Measurements from ENCODE around the gene AKAP17A. TPM values are rescaled to one million over a fixed set of nuclear protein-coding genes. Genes with fewer than 3 reads are reported as not detected.

The AKAP17A gene
- total RNA-seq, 1 donor from 2014 or later: 74.0 TPM

DNA sequence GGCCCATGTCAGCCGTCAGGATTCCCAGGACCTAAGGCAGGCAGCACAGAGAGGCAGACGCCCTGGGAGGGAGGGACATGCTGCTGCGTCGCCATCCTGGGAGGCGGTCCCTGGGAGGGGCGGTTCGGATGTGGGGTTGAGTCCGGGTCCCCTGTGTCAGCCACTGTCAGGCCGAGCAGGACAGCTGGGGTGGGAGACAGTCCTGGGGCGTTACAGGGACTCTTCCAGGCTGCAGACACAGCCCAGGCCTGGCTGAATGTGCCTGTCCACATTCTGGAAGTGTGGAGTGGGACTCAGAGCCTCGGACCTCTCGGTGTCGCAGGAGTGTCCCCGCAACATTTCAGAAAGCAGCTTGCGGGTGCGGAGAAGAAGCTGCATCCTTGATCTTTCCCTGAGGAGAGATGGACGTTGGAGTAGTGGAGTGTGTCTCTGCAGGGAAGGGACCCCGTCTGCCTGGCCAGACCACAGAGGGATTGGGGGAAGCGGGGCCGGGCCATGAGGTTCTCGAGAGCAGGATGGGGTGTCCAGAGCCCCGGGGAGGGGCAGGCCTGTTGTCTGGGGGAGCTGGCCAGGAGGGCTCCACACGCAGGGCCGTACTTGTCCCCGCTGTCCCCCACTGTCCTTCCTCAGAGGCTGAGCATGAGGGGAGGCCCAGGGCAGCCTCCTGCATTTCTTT is 6.1 kb downstream of the AKAP17A start:
- TF ChIP-seq, protein P1, sequence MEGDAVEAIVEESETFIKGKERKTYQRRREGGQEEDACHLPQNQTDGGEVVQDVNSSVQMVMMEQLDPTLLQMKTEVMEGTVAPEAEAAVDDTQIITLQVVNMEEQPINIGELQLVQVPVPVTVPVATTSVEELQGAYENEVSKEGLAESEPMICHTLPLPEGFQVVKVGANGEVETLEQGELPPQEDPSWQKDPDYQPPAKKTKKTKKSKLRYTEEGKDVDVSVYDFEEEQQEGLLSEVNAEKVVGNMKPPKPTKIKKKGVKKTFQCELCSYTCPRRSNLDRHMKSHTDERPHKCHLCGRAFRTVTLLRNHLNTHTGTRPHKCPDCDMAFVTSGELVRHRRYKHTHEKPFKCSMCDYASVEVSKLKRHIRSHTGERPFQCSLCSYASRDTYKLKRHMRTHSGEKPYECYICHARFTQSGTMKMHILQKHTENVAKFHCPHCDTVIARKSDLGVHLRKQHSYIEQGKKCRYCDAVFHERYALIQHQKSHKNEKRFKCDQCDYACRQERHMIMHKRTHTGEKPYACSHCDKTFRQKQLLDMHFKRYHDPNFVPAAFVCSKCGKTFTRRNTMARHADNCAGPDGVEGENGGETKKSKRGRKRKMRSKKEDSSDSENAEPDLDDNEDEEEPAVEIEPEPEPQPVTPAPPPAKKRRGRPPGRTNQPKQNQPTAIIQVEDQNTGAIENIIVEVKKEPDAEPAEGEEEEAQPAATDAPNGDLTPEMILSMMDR (IDR thresholded peaks at IDR 0.05): no peak
- H3K4me3 ChIP-seq: no peak overlapping the region
- intact Hi-C loops (cut with DNase I): no loop called here

DNA sequence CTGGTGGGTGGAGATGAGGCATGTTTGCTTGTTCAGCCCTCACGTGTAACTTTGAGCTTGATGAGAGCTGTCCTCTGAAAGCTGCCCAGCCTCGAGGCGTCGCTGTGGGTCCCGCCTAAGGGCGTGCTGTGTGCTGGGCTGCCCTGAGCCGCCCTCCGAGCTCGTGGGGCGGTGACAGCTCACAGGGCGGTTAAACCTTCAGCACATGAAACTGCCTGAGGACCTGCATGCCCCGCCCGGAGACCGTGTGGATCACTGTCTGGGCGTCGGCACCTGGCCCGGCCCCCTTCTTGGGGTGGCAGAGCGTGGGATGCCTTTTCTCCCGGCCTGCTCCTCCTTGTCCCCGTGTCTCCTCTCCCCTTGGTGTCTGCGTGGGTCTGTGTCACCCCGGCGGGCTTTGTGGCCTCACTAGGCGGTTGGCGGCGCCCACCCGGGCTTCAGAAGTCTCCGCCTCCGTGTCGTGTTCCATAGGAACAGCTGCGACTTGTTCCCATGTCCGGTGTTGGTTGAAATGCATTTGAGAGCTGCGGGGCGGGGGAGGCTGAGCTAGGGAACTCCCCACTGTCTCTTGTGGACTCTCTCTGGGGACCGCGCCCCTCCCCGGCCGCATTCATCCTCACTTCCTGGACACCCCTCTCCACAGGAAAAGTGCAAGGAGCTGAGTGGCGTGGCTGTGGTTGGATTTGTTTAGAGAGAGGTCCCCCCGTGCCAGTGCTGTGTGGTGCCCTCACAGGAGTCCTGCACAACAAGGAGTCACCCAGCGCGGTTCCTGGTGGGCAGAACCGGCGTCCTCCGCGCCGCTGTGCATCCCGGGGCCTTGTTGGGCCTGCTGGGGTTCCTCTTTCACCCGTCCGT is 6.8 kb downstream of the AKAP17A start:
- Histone ChIP-seq H3K27ac (no peak overlapping the region), H3K27me3 (no peaks in the 10 kb centered on the region), H3K4me1 (peaks cover 0 to 5% of the 10 kb centered on the region in 2 donors), H3K36me3 (peaks cover 91 to 97% of the 10 kb centered on the region in 2 donors), H3K4me3 (no peak overlapping the region), H3K9me3 (no peaks in the 10 kb centered on the region)
- no peak for DNase-seq (ENCODE audit: low spot score in 2 of 2)
- intact Hi-C loops (cut with DNase I): no loop called here
- TF ChIP-seq, protein P1 (IDR thresholded peaks at IDR 0.05): no peak

More for the DNA sequence above, 6.1 kb downstream of the AKAP17A start:
- Histone ChIP-seq H3K36me3 (peaks cover 85 to 91% of the 10 kb centered on the region in 2 donors), H3K9me3 (no peaks in the 10 kb centered on the region), H3K4me1 (peaks cover 0 to 9% of the 10 kb centered on the region in 2 donors), H3K27ac (no peak overlapping the region), H3K27me3 (no peaks in the 10 kb centered on the region)
- DNase-seq (ENCODE audit: low spot score in 2 of 2): no peak

DNA sequence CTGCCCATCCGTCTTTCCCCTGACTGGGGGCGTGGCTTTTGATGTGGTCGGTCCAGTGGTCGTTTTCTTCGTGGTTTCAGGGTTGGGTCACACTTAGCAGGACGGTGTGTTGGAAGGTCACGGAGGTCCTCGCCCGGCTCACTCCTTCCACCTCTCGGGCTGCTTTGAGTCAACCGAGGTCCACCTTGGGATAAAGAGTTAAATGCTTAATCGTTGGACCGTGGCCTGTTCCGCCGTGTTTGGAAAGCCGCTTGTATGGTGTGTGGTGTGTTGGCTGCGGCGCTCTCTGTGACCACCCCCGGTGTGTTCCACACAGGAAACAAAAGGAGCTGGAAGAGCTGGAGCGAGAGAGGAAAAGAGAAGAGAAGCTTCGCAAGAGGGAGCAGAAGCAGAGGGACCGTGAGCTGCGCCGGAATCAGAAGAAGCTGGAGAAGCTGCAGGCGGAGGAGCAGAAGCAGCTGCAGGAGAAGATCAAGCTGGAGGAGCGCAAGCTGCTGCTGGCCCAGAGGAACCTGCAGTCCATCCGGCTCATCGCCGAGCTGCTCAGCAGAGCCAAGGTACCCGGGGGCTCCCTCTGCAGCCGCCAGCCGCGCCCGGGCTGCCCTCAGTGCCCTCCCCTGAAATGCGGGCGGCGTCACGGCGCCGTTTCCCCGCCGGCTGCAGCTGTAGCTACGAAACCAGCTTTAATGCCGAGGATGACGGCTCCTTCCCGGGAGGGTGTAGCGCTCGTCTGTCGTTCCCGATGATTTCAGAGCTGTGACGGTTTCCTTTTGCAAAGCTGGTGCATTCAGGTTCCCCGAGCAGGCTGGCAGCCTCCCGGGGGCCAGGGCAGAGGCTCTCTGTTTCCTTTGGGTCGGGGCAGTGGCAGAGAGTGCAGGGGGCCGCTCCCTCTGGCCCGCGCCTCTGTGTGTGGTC is 7.7 kb downstream of the AKAP17A start:
- H3K27me3 ChIP-seq: no peaks in the 10 kb centered on the region
- intact Hi-C loops (cut with DNase I): no loop called here
- no peak overlapping the region for H3K4me3 ChIP-seq
- no peaks in the 10 kb centered on the region for H3K4me1 ChIP-seq
- peaks cover 86 to 91% of the 10 kb centered on the region in 2 donors for H3K36me3 ChIP-seq
- H3K9me3 ChIP-seq: no peaks in the 10 kb centered on the region
- TF ChIP-seq, protein P1 (IDR thresholded peaks at IDR 0.05): no peak
- H3K27ac ChIP-seq: no peak overlapping the region
- DNase-seq (ENCODE audit: low spot score in 2 of 2): no peak

DNA sequence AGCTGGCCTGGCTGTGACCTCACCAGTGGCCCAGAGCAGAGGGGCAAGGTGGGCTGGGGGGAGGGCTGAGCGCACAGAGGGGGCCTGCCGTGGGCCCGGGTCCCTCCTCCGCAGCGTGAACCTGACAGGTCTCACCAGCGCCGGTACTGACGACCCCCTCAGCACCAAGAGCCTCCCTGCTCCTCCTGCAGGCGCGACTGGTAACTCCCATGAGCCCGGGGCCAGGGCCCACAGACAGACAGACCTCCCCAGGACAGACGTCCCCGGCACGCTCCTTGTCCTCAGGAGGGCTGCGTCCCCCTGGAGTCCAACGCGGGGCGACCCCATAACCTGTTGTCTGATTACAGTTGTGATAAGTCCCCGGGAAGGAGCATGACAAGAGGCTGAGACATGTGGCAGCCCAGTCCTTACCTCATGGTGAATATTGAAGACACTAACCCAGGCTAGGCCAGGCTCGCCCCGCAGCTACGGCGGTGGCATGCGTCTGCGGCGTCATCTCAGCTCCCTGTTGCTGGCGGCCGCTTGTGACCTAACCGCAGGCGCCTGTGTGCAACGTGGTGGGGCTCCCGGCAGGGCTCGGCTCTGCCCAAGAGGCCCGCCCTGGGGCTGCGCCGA is 8.5 kb downstream of the AKAP17A start:
- Histone ChIP-seq H3K36me3 (peaks cover 81 to 89% of the 10 kb centered on the region in 2 donors), H3K9me3 (no peaks in the 10 kb centered on the region), H3K27ac (no peak overlapping the region), H3K4me3 (no peak overlapping the region), H3K27me3 (no peaks in the 10 kb centered on the region), H3K4me1 (no peaks in the 10 kb centered on the region)
- TF ChIP-seq, protein P1 (IDR thresholded peaks at IDR 0.05): no peak
- DNase-seq (ENCODE audit: low spot score in 2 of 2): no peak
- intact Hi-C loops (cut with DNase I): no loop called here
